ENCODE measurements around the gene ZMAT3.

The ZMAT3 gene

GRCh38 chr3:179083977-179084376 is 12.4 kb upstream of the ZMAT3 start:
- no peak overlapping the region for H3K9ac ChIP-seq (ENCODE audit: low read length)
- no peaks in the 10 kb centered on the region for H3K27me3 ChIP-seq (ENCODE audit: control insufficient read depth, insufficient read depth, low read length)

GRCh38 chr3:179082416-179082815 is 10.8 kb upstream of the ZMAT3 start:
- Histone ChIP-seq H3K4me1 (ENCODE audit: control insufficient read depth, insufficient read depth, low read length) (no peaks in the 10 kb centered on the region), H3K36me3 (ENCODE audit: control insufficient read depth, insufficient read depth, low read length) (no peaks in the 10 kb centered on the region), H3K4me3 (ENCODE audit: low read length) (no peak overlapping the region), H3K9ac (ENCODE audit: low read length) (no peak overlapping the region), H3K9me3 (ENCODE audit: control insufficient read depth, low read length) (no peaks in the 10 kb centered on the region), H3K27me3 (ENCODE audit: control insufficient read depth, insufficient read depth, low read length) (no peaks in the 10 kb centered on the region)

More at GRCh38 chr3:179083977-179084376, 12.4 kb upstream of the ZMAT3 start:
- H3K9me3 ChIP-seq (ENCODE audit: control insufficient read depth, low read length): no peaks in the 10 kb centered on the region
- H3K4me3 ChIP-seq (ENCODE audit: low read length): no peak overlapping the region
- no peaks in the 10 kb centered on the region for H3K4me1 ChIP-seq (ENCODE audit: control insufficient read depth, insufficient read depth, low read length)
- H3K36me3 ChIP-seq (ENCODE audit: control insufficient read depth, insufficient read depth, low read length): no peaks in the 10 kb centered on the region

- no peaks in the 10 kb centered on the region for H3K36me3 ChIP-seq (ENCODE audit: control insufficient read depth, insufficient read depth, low read length)
- no peak overlapping the region for H3K9ac ChIP-seq (ENCODE audit: low read length)
- no peaks in the 10 kb centered on the region for H3K4me1 ChIP-seq (ENCODE audit: control insufficient read depth, insufficient read depth, low read length)
- no peak overlapping the region for H3K4me3 ChIP-seq (ENCODE audit: low read length)
- no peaks in the 10 kb centered on the region for H3K27me3 ChIP-seq (ENCODE audit: control insufficient read depth, insufficient read depth, low read length)
- no peaks in the 10 kb centered on the region for H3K9me3 ChIP-seq (ENCODE audit: control insufficient read depth, low read length)
These were observed 10.3 kb upstream of the ZMAT3 start for GRCh38 chr3:179081885-179082284.

GRCh38 chr3:179079537-179079936 is 7.9 kb upstream of the ZMAT3 start:
- no peaks in the 10 kb centered on the region for H3K36me3 ChIP-seq (ENCODE audit: control insufficient read depth, insufficient read depth, low read length)
- no peak overlapping the region for H3K4me3 ChIP-seq (ENCODE audit: low read length)
- H3K9me3 ChIP-seq (ENCODE audit: control insufficient read depth, low read length): no peaks in the 10 kb centered on the region
- no peaks in the 10 kb centered on the region for H3K4me1 ChIP-seq (ENCODE audit: control insufficient read depth, insufficient read depth, low read length)
- H3K27me3 ChIP-seq (ENCODE audit: control insufficient read depth, insufficient read depth, low read length): no peaks in the 10 kb centered on the region
- no peak overlapping the region for H3K9ac ChIP-seq (ENCODE audit: low read length)

GRCh38 chr3:179076243-179077027 is 4.8 kb upstream of the ZMAT3 start:
- no peak overlapping the region for H3K4me3 ChIP-seq (ENCODE audit: low read length)
- H3K4me1 ChIP-seq (ENCODE audit: control insufficient read depth, insufficient read depth, low read length): no peaks in the 10 kb centered on the region
- H3K36me3 ChIP-seq (ENCODE audit: control insufficient read depth, insufficient read depth, low read length): no peaks in the 10 kb centered on the region
- no peak overlapping the region for H3K9ac ChIP-seq (ENCODE audit: low read length)
- no peaks in the 10 kb centered on the region for H3K9me3 ChIP-seq (ENCODE audit: control insufficient read depth, low read length)
- H3K27me3 ChIP-seq (ENCODE audit: control insufficient read depth, insufficient read depth, low read length): no peaks in the 10 kb centered on the region

GRCh38 chr3:179074656-179075055 is 3.0 kb upstream of the ZMAT3 start:
- no peak overlapping the region for H3K4me3 ChIP-seq (ENCODE audit: low read length)
- no peak overlapping the region for H3K9ac ChIP-seq (ENCODE audit: low read length)
- no peaks in the 10 kb centered on the region for H3K36me3 ChIP-seq (ENCODE audit: control insufficient read depth, insufficient read depth, low read length)
- no peaks in the 10 kb centered on the region for H3K27me3 ChIP-seq (ENCODE audit: control insufficient read depth, insufficient read depth, low read length)
- no peaks in the 10 kb centered on the region for H3K9me3 ChIP-seq (ENCODE audit: control insufficient read depth, low read length)
- no peaks in the 10 kb centered on the region for H3K4me1 ChIP-seq (ENCODE audit: control insufficient read depth, insufficient read depth, low read length)

- Histone ChIP-seq H3K4me1 (ENCODE audit: control insufficient read depth, insufficient read depth, low read length) (peaks cover 7% of the 10 kb centered on the region), H3K9me3 (ENCODE audit: control insufficient read depth, low read length) (no peaks in the 10 kb centered on the region), H3K4me3 (ENCODE audit: low read length) (no peak overlapping the region), H3K36me3 (ENCODE audit: control insufficient read depth, insufficient read depth, low read length) (no peaks in the 10 kb centered on the region), H3K9ac (ENCODE audit: low read length) (no peak overlapping the region), H3K27me3 (ENCODE audit: control insufficient read depth, insufficient read depth, low read length) (no peaks in the 10 kb centered on the region)
These were observed 2.2 kb upstream of the ZMAT3 start for GRCh38 chr3:179073816-179074215.

- Histone ChIP-seq H3K27me3 (ENCODE audit: control insufficient read depth, insufficient read depth, low read length) (no peaks in the 10 kb centered on the region), H3K9ac (ENCODE audit: low read length) (peak overlapping the region; percentile 73), H3K36me3 (ENCODE audit: control insufficient read depth, insufficient read depth, low read length) (no peaks in the 10 kb centered on the region), H3K9me3 (ENCODE audit: control insufficient read depth, low read length) (no peaks in the 10 kb centered on the region), H3K4me1 (ENCODE audit: control insufficient read depth, insufficient read depth, low read length) (peaks cover 8% of the 10 kb centered on the region), H3K4me3 (ENCODE audit: low read length) (peak overlapping the region; percentile 63)
These were observed 460 bp upstream of the ZMAT3 start for GRCh38 chr3:179072100-179072438.

GRCh38 chr3:179071027-179071322 is 634 bp downstream of the ZMAT3 start:
- peaks cover 8% of the 10 kb centered on the region for H3K4me1 ChIP-seq (ENCODE audit: control insufficient read depth, insufficient read depth, low read length)
- H3K9ac ChIP-seq (ENCODE audit: low read length): peak overlapping the region; percentile 73
- peak overlapping the region; percentile 63 for H3K4me3 ChIP-seq (ENCODE audit: low read length)
- H3K36me3 ChIP-seq (ENCODE audit: control insufficient read depth, insufficient read depth, low read length): no peaks in the 10 kb centered on the region
- no peaks in the 10 kb centered on the region for H3K27me3 ChIP-seq (ENCODE audit: control insufficient read depth, insufficient read depth, low read length)
- no peaks in the 10 kb centered on the region for H3K9me3 ChIP-seq (ENCODE audit: control insufficient read depth, low read length)

GRCh38 chr3:179069762-179070390 is 1.7 kb downstream of the ZMAT3 start:
- H3K4me1 ChIP-seq (ENCODE audit: control insufficient read depth, insufficient read depth, low read length): peaks cover 8% of the 10 kb centered on the region
- H3K27me3 ChIP-seq (ENCODE audit: control insufficient read depth, insufficient read depth, low read length): no peaks in the 10 kb centered on the region
- H3K9me3 ChIP-seq (ENCODE audit: control insufficient read depth, low read length): no peaks in the 10 kb centered on the region
- peak overlapping the region; percentile 73 for H3K9ac ChIP-seq (ENCODE audit: low read length)
- H3K4me3 ChIP-seq (ENCODE audit: low read length): no peak overlapping the region
- no peaks in the 10 kb centered on the region for H3K36me3 ChIP-seq (ENCODE audit: control insufficient read depth, insufficient read depth, low read length)

GRCh38 chr3:179068779-179069530 is 2.7 kb downstream of the ZMAT3 start:
- no peaks in the 10 kb centered on the region for H3K9me3 ChIP-seq (ENCODE audit: control insufficient read depth, low read length)
- H3K4me3 ChIP-seq (ENCODE audit: low read length): no peak overlapping the region
- no peaks in the 10 kb centered on the region for H3K27me3 ChIP-seq (ENCODE audit: control insufficient read depth, insufficient read depth, low read length)
- H3K9ac ChIP-seq (ENCODE audit: low read length): peak overlapping the region; percentile 13
- H3K36me3 ChIP-seq (ENCODE audit: control insufficient read depth, insufficient read depth, low read length): no peaks in the 10 kb centered on the region
- peaks cover 8% of the 10 kb centered on the region for H3K4me1 ChIP-seq (ENCODE audit: control insufficient read depth, insufficient read depth, low read length)

- Histone ChIP-seq H3K4me1 (ENCODE audit: control insufficient read depth, insufficient read depth, low read length) (peaks cover 8% of the 10 kb centered on the region), H3K27me3 (ENCODE audit: control insufficient read depth, insufficient read depth, low read length) (no peaks in the 10 kb centered on the region), H3K9ac (ENCODE audit: low read length) (no peak overlapping the region), H3K9me3 (ENCODE audit: control insufficient read depth, low read length) (no peaks in the 10 kb centered on the region), H3K4me3 (ENCODE audit: low read length) (no peak overlapping the region), H3K36me3 (ENCODE audit: control insufficient read depth, insufficient read depth, low read length) (no peaks in the 10 kb centered on the region)
These were observed 3.8 kb downstream of the ZMAT3 start for GRCh38 chr3:179067839-179068238.
